Measurements from ENCODE around the gene MED23. TPM values are rescaled to one million over a fixed set of nuclear protein-coding genes. Genes with fewer than 3 reads are reported as not detected.

The MED23 gene
- total RNA-seq, 4 donors from 2014 or later: 19.3 to 41.1 (median 21.9) TPM

DNA sequence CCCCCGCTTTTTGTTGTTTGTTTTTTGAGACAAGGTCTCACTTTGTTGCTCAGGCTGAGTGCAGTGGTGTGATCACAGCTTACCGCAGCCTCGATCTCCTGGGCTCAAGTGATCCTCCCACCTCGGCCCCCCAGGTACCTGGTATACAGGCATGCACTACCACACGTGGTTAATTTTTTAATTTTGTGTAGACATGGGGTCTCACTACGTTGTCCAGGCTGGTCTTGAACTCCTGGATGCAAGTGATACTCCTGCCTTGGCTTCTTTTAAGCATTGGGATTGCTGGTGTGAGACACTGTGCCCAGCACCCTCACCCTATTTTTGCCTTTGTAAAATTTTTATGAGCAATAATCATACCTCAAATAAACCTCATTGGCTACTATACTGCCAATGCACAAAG is 14.5 kb upstream of the MED23 start:
- no peak for ATAC-seq (ENCODE audit: low FRiP score)

DNA sequence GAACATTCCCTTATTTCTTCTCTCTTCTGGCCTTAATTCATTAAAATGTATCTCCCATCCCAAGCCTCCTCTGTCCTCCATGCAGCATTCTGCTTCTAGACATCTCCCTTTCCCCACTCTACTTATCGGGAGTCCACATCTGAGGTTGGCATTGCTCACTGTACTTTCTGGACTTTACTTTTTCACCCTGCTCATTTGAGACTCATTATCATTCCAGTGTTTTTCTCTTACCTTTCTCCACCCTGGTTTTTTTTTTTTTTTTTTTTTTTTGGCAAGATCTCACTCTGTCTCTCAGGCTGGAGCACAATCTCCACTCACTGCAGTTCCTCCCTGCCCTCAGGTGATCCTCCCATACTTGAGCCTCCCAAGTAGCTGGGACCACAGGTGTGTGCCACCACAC is 13.5 kb upstream of the MED23 start:
- TF ChIP-seq, protein P1, sequence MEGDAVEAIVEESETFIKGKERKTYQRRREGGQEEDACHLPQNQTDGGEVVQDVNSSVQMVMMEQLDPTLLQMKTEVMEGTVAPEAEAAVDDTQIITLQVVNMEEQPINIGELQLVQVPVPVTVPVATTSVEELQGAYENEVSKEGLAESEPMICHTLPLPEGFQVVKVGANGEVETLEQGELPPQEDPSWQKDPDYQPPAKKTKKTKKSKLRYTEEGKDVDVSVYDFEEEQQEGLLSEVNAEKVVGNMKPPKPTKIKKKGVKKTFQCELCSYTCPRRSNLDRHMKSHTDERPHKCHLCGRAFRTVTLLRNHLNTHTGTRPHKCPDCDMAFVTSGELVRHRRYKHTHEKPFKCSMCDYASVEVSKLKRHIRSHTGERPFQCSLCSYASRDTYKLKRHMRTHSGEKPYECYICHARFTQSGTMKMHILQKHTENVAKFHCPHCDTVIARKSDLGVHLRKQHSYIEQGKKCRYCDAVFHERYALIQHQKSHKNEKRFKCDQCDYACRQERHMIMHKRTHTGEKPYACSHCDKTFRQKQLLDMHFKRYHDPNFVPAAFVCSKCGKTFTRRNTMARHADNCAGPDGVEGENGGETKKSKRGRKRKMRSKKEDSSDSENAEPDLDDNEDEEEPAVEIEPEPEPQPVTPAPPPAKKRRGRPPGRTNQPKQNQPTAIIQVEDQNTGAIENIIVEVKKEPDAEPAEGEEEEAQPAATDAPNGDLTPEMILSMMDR (IDR thresholded peaks at IDR 0.05): no peak
- no peak for ATAC-seq (ENCODE audit: low FRiP score)
- no peak for DNase-seq (ENCODE audit: low spot score)

More for the DNA sequence above, 14.5 kb upstream of the MED23 start:
- DNase-seq (ENCODE audit: low spot score): no peak
- TF ChIP-seq, protein P1 (IDR thresholded peaks at IDR 0.05): no peak

DNA sequence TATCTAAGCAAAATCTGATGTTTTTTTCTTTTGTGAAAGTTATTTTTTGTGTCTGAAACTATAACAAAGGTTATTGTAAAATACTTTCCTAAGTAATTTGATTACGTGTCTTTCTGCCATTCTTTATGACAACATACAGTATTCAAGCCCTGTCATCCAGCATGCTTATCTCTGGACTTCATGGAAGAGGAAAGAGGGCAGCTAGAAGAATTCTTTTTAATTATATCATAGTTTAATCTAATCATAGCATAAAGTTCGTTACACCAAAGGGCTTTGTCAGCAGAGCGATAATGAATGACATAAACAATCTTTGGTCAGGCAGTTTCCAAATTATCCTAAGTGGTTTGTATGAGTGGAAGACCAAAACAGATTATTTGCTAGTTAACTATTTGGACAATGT is 12.5 kb upstream of the MED23 start:
- TF ChIP-seq, protein P1 (IDR thresholded peaks at IDR 0.05): no peak
- no peak for ATAC-seq (ENCODE audit: low FRiP score)

DNA sequence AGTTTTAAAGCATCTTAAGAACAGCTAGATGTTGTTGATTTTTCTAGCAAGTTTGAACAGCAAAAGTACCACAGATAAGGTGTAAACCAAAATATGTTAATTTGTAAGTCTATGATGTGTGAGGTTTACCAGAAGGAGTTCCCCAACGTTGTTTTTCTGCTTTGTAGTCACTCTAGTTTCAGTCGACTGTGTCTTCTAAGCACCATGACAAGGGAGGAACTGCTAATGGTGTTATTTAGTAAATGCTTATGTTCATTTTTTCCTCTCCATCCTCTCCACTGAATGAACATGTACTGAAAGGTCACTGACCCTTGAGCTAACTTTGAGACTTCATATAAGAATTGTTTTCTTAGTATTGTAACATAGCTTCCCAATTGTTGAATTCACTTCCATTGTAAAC is 12.1 kb upstream of the MED23 start:
- no peak for ATAC-seq (ENCODE audit: low FRiP score)
- no peak for DNase-seq (ENCODE audit: low spot score)
- TF ChIP-seq, protein P1 (IDR thresholded peaks at IDR 0.05): no peak

More for the DNA sequence above, 12.5 kb upstream of the MED23 start:
- DNase-seq (ENCODE audit: low spot score): no peak

DNA sequence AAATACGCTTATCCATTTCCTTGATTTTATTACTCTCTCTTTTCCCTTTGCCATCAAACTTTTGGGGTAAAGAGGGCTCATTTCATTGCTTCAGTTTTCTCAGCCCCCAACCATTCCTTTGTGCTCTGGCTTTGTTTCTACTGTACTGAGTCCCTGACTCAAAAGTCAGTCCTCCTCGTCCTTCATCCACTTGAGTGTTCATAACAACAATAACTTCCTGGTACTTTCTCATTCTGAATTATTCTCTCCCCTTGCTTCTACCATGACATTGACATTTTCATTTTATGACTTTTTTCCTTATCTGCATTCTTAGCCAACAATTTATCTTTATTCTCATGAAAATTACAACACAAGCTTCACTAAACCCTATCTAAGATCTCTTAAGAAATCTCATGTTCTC is 10.0 kb upstream of the MED23 start:
- TF ChIP-seq, protein P1 (IDR thresholded peaks at IDR 0.05): no peak
- DNase-seq (ENCODE audit: low spot score) (no peak), ATAC-seq (ENCODE audit: low FRiP score) (no peak)

- DNase-seq (ENCODE audit: low spot score): no peak
- no peak for ATAC-seq (ENCODE audit: low FRiP score)
- TF ChIP-seq, protein P1 (IDR thresholded peaks at IDR 0.05): no peak
Observed at GRCh38 chr6:131636880-131637792, 9.1 kb upstream of the MED23 start, which contains the start of gene ENPP3. Gene ENPP3, plus strand, starts transcription at chr6:131637302. Its CDS starts 83 bp downstream, at chr6:131637385.
